ENCODE results near the gene SRP72.
"Not testable (repeated sequence)": the region's sequence is repeated elsewhere in the genome, so short reads cannot be mapped to it uniquely, and the experiment has no call there.

SRP72 gene

GRCh38 chr4:56465599-56466295, 1.7 kb upstream of the SRP72 start:
- no peak for DNase-seq

- DNase-seq, result not testable (repeated sequence)
Observed at GRCh38 chr4:56466296-56466761, 1.1 kb upstream of the SRP72 start.

GRCh38 chr4:56466910-56467283, 520 bp upstream of the SRP72 start:
- DNase-seq, result no peak

- no peak for DNase-seq
Observed at GRCh38 chr4:56468097-56468422, 643 bp downstream of the SRP72 start.

- no peak for DNase-seq
Observed at GRCh38 chr4:56469489-56470210, 2.2 kb downstream of the SRP72 start.

- no peak for DNase-seq
Observed at GRCh38 chr4:56475917-56476316, 8.5 kb downstream of the SRP72 start.

GRCh38 chr4:56477192-56477702, 9.8 kb downstream of the SRP72 start:
- no peak for DNase-seq

- no peak for DNase-seq
Observed at GRCh38 chr4:56480691-56481090, 13.3 kb downstream of the SRP72 start.

- DNase-seq, result no peak
Observed at GRCh38 chr4:56496241-56496640, 28.8 kb downstream of the SRP72 start.

GRCh38 chr4:56505269-56506130, 38.1 kb downstream of the SRP72 start, which contains the start of gene ARL9:
TSS of gene ARL9 (plus strand) at chr4:56505791. CDS start at chr4:56505863, 72 bp downstream.
- peak; percentile 38 for DNase-seq

- no peak for DNase-seq
Observed at GRCh38 chr4:56511098-56511497, 43.7 kb downstream of the SRP72 start.

- no peak for DNase-seq
Observed at GRCh38 chr4:56512166-56512565, 44.7 kb downstream of the SRP72 start.

- DNase-seq, result no peak
Observed at GRCh38 chr4:56513517-56513916, 46.1 kb downstream of the SRP72 start.

GRCh38 chr4:56530269-56531148, 63.1 kb downstream of the SRP72 start:
- peak; percentile 80 for DNase-seq

GRCh38 chr4:56531149-56531770, 63.8 kb downstream of the SRP72 start:
- DNase-seq, result no peak

- DNase-seq, result no peak
Observed at GRCh38 chr4:56531823-56532222, 64.4 kb downstream of the SRP72 start.

- DNase-seq, result no peak
Observed at GRCh38 chr4:56532239-56532638, 64.8 kb downstream of the SRP72 start.

- no peak for DNase-seq
Observed at GRCh38 chr4:56535915-56536314, 68.5 kb downstream of the SRP72 start.

- no peak for DNase-seq
Observed at GRCh38 chr4:56537147-56537546, 69.7 kb downstream of the SRP72 start.

- DNase-seq, result no peak
Observed at GRCh38 chr4:56540826-56541225, 73.4 kb downstream of the SRP72 start.

GRCh38 chr4:56544573-56545131, 77.2 kb downstream of the SRP72 start:
- DNase-seq, result peak; percentile 80

Measured in CD4-positive, alpha-beta T cell treated with Interferon gamma for 1 hour (primary cell).